Measurements from ENCODE around the gene KDM2A.

The KDM2A gene

DNA sequence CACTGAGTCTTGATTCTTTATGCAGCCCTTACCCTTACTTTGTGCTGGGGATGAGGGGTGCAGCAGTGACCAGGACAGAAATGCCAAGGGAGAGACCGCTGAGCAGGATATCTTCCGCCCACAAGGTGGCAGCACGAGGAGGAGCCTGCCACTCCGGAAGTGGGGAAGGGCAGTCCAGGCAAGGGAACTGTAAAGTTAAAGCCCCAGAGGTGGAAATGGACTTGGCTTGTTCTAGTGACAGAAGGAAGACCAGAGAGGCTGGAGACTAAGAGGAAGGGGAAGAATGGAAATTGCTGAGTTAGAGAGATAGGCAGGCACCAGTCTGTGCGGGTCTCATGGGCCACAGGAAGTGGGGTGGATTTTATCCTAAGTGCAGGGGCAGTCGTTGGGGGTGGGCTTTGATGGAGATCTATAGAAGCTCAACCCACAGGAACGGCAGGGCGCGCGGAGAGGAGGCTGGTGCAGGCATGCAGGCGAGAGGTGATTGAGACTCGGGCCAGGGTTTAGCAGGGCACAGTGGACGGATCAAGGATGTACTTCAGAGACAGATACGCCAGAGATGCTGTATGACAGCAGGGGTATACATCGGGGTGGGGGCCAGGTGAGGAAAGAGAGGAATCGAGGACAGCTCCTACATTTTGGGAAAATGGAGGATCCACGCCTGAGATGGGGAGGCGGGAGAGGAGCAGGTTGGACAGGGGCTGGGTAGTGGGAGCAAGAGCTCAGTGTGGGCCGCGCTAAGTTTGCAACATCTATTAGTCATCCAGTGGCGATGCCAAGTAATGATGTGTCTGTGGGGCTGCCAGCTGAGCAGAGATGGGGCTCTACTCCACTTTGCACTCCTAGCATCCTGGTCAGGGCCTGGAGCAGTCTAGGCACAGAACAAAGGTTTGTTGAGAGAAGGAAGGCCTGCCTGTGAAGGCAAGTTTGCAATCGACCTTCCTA, 143.9 kb downstream of the KDM2A start:
- DNase-seq = peak; percentile 39 to 60

- DNase-seq = no peak
Observed at GRCh38 chr11:67264260-67264659, 145.2 kb downstream of the KDM2A start.

DNA sequence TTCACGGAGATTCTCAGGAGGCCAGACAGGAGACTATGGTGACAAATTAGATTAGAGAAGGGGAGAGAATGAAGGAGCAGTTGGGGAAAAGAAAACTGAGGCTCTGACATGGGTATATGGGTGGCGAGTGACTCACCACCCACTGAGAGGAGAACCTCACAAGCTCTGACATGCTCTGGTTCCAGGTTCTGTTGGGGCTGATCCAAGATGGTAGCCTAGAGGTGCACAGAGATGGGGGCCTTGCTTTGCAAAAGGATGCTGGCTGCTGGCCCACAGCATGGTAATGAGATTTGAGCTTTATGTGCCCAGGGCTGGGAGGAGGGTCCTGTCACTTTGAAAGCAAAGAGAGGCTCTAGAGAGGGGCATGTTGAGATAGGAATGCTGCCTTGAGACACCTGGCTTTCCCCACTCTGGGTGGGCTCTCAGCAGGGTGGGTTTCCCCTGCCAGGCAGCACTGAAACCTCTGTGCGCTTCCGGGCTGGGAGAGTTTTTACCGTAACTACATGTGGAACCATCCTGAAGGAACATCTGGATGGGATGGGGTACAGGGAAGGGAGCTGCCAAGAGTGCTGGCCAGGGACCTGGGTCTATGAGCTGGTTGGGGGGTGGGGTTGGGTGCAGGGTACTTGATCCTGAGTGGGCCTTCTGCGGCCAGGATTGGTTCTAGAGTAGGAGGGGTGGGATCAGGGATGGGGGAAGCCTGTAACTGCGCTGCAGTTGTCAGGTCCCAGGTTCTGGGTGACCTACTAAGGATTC, 146.0 kb downstream of the KDM2A start:
- no peak for DNase-seq

DNA sequence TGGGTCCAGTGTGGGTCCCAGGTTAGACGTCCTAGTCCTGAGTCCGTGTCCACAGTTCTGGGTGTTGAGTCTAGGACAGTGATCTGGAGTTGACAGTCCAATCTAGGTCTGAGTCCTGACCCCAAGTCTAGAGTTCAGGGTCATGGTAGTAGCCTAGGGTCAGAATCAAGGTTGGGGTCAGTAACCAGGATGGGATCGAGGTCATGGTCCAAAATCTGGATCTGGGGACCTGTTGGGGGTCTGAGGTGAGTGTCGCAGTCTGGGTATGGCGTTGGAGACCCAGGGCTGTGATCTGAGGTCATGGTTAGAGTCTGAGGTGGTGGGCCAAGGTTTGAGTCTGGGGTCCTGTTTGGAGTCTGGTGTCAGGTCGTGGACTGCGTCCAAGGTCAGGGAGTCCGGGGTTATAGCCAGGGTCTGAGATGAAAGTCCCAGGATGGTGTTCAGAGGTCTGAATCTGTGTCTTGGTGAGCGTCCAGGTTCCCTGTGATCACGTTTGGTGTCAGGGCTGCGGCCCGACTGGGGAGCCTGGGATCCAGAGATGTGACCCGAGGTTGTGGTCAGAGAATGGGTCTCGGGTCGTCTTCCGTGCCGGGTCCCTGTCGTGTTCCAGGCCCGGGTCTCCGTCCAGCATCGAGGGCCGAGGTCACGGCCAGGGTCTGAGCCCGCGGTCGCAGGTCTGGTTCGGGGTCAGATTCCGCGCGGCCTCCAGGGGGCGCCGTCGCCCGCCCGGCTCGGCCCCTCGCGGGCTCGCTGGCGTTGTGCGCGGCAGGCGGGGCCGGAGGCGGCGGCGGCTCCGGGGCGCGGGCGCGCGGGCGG, 146.8 kb downstream of the KDM2A start:
- peak in 1 of 2 donors; percentile 71 for DNase-seq

DNA sequence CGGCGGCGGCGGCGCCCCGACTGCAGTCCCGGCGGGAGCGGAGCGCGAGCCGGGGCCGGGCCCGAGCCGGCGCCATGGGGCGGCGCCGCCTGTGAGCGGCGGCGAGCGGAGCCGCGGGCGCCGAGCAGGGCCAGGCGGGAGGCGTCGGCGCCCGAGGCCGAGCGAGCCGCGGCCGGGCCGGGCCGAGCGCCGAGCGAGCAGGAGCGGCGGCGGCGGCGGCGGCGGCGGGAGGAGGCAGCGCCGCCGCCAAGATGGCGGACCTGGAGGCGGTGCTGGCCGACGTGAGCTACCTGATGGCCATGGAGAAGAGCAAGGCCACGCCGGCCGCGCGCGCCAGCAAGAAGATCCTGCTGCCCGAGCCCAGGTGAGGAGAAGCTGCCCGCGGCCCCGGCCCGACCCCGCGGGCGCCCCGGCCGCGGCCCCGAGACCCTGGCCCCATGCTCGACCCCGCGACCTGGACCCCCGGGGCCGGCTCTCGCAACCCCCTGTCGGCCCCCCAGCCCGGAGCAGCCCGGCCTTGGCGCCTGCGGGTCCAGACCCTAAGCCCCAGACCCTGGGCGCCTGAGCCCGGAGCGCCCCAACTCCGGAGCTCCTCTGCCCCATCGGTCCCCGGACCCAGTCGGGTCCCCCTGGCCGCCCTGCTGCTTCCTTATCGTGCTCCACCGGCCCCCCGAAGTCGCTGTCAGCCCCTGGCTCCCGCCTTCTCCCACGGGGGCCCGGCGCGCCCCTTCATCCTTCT, 147.6 kb downstream of the KDM2A start, which contains the start of gene GRK2:
Gene GRK2 (plus strand): TSS at position 25 of the 739 bp plus-strand sequence. CDS start 227 bp downstream, at position 252.
- no peak for DNase-seq

DNA sequence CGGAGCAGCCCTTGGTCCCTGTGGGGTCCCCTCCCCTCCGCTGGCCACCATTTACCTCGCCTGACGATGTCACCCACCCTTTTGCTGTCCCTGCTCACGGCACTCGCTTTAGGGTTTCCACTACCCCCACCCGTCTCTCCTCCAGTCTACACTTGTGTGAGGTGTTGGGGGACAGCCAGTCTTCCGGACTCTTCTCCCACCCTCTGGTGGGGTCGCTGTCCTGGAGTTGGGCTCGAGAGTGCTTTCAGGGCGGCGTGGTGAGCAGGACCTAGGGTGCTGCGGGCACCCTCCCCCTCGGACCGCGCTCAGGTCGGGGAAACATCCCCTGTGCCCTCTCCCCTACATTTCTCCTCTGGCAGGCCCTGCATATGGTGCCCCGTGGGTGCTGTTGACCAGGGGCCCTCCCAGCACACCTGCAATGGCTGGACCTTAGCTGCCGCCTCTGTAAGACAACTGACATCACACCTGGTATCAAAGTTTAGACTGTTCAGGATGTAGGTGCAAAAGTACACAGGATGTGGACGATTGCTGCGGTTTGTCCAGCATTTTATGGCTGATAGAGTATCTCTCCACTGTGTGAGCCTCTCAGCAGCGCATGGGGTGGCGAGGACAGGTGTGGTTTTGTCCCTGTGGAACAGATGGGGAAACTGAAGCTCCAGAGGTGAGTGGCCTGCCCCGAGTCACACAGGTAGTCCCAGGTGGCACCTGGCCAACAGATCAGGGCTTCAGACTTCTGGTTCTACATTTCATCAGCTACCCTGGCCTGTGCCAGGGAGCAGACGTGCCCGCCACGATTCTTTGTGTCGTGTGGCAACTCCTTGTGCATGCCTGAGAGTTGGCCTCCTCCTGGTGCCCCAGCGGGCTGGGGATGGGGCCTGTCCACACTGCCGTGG, 148.4 kb downstream of the KDM2A start:
- DNase-seq = no peak

DNA sequence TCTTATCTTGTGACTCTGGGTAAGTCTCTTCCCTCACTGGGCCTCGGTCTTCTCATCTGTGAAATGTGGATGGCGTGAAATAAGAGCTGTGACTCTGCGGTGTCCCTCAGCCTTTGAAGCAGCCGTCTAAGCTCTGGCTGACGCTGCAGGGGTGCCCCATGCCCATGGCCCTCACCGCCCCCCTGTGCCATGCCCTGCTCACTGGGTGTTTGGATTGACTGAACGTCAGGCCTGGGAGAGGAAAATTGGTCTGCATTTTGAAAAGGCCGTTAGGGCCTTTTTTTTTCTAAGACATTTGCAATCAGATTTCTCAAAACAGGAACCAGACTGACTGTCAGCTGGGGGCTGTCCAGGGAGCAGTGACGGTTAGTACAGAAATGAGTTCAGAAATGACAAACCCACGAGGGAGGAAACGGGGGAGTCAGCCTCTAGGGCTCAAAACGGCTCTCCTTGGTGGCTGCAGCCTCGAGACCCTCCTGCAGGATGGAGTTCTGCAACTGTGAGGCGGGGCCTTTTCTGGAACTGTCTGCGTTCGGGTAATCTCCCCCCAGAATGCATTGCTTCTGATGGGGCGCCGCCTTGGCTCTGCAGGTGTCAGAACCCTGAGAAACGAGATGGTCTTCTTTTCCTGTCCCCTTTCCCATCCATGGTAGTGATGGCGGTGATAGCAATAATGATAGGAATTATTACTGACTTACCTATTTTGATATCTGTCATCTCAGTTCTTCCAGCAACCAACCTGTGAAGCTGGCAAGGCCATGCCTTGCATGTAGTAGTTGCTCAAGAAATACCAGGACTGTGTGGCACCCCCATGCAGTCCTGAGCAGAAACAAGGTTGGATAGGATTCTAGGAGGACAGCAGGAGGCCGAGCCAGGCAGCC, 149.3 kb downstream of the KDM2A start:
- DNase-seq = peak in 1 of 2 donors; percentile 95

DNA sequence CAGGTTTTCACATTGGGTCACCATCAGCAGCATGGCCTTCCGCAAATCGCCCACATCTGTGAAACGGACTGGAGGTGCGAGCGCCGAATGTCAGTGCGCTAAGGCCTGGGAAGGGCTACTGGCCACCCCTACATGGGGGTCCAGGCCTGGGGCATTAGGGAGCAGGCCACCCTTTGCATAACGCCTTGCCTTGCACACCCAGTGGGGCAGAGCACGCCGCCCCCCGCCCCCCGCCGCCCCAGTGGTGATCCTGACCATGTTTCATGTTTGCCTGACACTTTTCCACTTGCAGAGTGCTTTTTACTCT, 149.9 kb downstream of the KDM2A start:
- DNase-seq = no peak

DNA sequence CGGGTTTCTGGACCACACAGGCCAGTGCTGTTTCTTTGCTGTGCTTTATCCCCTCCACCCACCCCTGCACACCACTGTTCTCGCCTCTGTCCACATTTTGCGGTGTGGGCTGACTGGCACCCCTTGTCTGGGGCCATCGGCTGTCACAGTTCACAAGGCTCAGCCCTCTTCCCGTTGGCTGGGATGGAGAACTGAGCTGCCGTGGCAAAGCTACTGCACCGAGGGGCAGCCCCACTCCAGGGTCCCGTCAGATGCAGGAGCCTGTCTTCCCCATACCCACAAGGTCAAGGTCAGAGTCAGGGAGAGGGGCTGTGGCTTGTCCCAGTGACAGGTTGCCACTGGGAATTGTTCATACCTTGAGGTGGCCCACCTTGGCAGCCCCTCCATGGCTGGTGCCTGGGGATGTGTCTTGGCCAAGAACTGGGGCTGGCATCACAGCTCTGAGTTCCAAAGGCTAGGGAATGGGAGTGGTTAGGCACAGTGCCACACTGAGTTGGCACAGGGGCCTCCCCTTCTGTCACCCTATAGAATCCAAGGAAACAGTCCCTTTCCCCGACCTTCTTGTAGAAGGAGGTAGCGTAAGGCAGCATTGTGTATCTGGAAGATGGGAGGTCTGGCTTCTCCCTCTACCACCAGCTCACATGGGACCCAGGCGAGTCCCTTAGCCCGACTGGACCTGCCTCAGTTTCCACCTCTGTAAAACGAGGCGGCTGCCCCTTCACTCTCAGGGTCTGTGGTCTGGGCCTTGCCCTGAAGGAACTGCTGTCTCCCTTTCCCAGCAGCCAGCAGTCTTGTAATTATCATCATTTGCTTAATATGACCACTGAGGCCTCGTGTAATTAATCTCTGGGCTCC, 150.6 kb downstream of the KDM2A start:
- DNase-seq = no peak

DNA sequence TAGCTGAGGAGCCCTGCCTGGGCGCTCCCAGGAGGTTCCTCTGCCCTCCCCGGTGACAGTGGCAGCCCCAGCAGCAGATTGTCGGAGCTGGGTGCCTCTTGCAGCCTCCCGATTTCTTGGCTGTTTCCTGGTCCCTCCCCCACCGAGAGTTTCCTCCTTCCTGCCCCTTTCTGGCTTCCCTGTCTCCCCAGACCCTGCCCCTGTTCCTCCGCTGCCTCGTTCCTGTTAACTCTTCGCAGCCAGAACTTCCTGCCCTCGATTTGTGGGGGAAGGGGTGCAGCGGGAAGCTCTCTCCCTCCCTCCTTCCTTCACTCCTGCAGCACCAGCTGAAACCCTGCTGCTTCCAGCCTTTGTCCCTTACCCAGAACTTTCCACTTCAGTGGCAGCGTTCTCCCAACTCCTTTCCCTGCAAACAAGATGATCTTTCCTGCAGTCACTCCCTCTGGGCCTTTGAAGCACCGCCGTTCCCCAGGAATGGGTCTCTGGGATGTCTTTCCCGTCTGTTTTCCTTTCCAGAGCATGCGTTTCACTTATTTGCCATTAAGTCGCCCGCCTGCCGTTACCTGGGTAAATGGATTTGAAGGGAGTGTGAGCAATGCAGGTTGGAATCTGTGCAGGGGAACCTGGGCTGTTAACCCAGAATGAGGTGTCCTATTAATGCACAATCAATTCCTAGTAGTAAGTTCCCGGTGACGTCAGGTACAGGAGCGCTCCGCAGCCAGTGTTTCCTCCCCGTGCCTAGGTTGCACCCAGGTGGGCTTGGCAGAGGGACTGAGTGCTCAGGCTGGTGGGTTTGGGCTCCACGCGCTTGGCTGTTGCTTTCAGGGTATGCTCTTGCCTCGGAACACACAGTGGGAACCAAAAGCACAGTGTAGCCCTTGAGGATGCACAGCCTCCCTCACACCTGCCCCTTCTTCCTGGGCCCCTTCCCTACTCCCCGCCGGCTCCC, 151.5 kb downstream of the KDM2A start:
- peak in 1 of 2 donors; percentile 35 for DNase-seq

GRCh38 chr11:67271205-67271540, 152.1 kb downstream of the KDM2A start:
- DNase-seq = no peak

DNA sequence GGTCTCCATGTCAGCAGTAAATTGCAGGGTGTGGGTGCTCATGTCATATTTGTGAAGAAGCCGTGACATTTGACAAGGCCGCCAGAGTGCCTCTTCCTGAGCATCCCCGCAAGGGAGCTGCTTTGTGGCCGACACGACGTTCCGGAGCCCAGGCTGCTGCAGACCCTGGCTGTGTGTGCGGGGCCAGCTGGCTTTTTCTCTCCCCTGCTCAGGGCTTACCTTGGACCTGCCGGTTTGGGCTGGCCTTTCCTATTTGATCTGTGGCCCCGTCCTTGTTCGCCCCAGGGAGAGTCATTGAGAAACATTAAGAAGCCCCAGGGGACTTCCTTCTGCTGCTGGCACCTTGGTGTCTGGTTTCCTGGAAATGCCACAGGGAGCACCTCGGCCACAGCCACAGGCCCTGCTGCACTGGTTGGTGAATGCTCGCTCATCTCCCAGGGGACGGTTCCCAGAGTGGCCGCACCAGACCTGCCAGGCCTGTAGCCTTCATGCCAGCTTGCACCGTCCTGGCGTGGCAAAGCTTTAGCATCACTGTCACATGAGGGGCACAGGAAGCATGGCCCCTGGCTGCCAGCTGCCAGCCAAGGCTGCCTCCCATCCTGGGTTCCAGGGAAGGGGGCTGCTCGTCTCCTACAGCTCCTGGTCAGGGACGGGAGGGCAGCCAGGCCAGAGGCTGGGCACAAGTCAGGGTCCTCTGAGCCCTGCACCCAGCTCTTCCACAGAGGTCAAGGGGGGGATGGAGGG, 152.7 kb downstream of the KDM2A start:
- no peak for DNase-seq

GRCh38 chr11:67272327-67273259, 153.5 kb downstream of the KDM2A start:
- no peak for DNase-seq

DNA sequence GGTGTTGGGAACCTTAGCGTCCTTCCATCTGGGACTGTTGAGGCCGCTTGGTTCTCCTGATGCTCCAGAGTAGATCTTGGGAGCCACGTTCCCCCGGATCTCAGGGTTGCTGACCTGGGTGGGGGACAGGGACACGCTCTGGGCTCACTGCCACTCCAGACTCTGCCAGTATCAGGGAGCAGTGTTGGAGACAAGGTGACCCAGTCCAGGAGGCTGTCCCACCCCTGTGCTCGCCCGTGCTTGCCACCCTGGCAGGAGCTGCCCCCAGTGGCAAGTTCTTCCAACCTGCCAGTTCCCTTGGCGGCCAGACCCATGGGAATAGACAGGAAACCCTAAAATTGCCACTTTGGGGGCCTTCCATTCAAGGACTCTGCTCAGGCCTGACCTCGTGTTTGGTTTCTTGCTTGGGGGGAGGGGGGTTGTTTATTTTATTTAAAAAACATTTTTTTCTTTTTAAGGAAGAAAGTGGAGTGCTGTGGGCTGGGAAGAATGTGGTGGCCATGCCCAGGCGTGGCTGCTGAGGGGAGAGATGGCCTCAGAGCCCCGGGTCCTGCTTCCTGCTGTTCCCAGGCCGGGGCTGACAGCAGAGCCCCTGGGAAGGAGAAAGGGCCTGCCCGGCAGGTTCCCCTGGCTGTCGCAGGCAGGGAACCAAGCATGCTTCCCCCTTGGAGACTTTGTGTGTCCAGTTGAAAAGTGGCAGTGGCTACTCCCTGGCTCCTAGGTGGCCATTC, 154.4 kb downstream of the KDM2A start:
- DNase-seq = no peak

- DNase-seq = no peak
Observed at GRCh38 chr11:67274768-67275605, 155.9 kb downstream of the KDM2A start.

Measured in bone marrow (tissue), 2 donors.